Neural crest cell (in vitro differentiated cells): ENCODE results near the gene PPP1R13B. TPM values are rescaled to one million over a fixed set of nuclear protein-coding genes. Genes with fewer than 3 reads are reported as not detected.

Experiments
- DNase-seq: peaks from one replicate; pipeline ENCODE4 v3.0.0; 2021; ENCODE audit warnings: low read depth, mixed read lengths, low spot score
- H3K27ac Mint-ChIP-seq: one replicate; pipeline ENCODE4 v1.8.0; 2021; ENCODE audit warnings: mild to moderate bottlenecking, mixed read lengths; ENCODE audit not compliant: unreplicated experiment
- H3K27me3 Mint-ChIP-seq: 2 replicates; pipeline ENCODE4 v1.8.0; 2021; ENCODE audit warnings: low read depth, mild to moderate bottlenecking, mixed read lengths
- H3K36me3 Mint-ChIP-seq: 2 replicates; pipeline ENCODE4 v1.8.0; 2021; ENCODE audit warnings: low read depth, mild to moderate bottlenecking, mixed read lengths
- H3K4me1 Mint-ChIP-seq: 2 replicates; pipeline ENCODE4 v1.8.0; 2021; ENCODE audit warnings: mixed read lengths
- H3K4me3 Mint-ChIP-seq: one replicate; pipeline ENCODE4 v1.8.0; 2021; ENCODE audit warnings: mild to moderate bottlenecking, mixed read lengths
- H3K9me3 Mint-ChIP-seq: 2 replicates; pipeline ENCODE4 v1.8.0; 2021; ENCODE audit warnings: mixed read lengths
- total RNA-seq: library from RNA; stranded (reverse); gene quantifications from 2 replicates; pipeline ENCODE4 v1.2.1, GENCODE V29; 2021
- TF ChIP-seq, protein P1 (sequence below): fragments of 200-600 bp; sonication (generic); conservative IDR thresholded peaks from 2 replicates; pipeline ENCODE4 v1.5.0; 2021; ENCODE audit warnings: antibody characterized with exemption, mild to moderate bottlenecking

PPP1R13B gene
- total RNA-seq, 1 donor from 2014 or later, result 6.8 TPM

DNA sequence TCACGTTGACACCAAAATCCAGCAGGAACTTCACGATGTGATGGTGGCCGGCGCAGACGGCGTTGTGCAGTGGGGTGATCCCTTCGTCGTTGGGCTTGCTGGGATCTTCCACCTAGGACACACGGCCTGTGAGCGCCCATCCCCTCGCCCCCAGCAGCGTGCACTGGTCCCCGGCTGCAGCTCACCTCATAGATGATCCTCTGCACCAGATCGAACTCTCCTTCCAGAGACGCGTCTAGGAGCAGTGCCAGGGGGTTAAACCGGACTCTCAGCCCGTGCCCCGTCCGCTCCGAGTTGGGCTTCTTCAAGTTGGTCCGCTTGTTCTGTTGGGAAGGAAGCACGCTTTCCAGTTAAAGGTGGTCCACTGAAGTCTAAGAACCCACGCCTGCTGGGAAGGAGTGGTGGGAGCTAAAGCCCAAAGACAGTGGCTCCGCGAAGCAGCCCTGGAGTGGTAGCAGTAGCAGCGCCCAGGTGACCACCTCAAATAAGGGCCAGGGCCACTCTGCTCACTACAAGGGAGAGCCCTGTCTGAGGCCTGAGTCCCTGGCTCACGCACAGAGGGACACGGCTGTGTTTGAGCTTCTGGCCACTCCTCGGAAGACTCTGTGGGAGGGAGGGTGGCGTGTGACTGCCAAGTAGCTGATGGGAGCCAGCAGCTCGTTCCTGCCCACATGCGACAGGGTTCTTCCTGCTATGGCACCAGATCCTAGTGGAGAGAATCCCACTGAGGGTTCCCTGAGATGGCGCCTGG is 108.5 kb downstream of the PPP1R13B start:
- Mint-ChIP-seq H3K27me3 (no peaks in the 10 kb centered on the region), H3K4me3 (no peak overlapping the region), H3K9me3 (no peaks in the 10 kb centered on the region), H3K36me3 (no peaks in the 10 kb centered on the region), H3K4me1 (peaks cover 4% of the 10 kb centered on the region), H3K27ac (peak overlapping the region; percentile 50)
- TF ChIP-seq, protein P1, sequence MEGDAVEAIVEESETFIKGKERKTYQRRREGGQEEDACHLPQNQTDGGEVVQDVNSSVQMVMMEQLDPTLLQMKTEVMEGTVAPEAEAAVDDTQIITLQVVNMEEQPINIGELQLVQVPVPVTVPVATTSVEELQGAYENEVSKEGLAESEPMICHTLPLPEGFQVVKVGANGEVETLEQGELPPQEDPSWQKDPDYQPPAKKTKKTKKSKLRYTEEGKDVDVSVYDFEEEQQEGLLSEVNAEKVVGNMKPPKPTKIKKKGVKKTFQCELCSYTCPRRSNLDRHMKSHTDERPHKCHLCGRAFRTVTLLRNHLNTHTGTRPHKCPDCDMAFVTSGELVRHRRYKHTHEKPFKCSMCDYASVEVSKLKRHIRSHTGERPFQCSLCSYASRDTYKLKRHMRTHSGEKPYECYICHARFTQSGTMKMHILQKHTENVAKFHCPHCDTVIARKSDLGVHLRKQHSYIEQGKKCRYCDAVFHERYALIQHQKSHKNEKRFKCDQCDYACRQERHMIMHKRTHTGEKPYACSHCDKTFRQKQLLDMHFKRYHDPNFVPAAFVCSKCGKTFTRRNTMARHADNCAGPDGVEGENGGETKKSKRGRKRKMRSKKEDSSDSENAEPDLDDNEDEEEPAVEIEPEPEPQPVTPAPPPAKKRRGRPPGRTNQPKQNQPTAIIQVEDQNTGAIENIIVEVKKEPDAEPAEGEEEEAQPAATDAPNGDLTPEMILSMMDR, result no peak
- DNase-seq, result no peak

DNA sequence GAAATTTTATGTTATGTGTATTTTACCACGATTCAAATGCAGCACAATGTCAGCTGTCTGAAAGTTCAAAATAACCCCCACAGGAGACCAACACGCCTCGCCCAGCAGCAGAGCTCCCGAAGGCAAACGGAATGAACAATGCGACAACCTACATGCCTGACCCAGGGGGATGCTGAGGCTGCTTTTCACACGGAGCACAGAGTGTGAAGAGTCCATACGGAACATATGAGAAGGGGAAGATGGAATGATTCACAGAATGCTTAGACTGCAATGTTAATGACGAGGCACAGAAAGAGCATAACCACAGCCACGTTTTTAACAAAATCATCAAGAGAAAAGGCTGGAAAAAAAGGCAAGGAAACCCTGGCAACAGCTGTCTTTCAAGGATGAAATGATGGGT is 109.2 kb downstream of the PPP1R13B start:
- no peak overlapping the region for H3K27ac Mint-ChIP-seq
- TF ChIP-seq, protein P1, result no peak
- no peaks in the 10 kb centered on the region for H3K9me3 Mint-ChIP-seq
- no peak overlapping the region for H3K4me3 Mint-ChIP-seq
- H3K27me3 Mint-ChIP-seq, result no peaks in the 10 kb centered on the region
- H3K4me1 Mint-ChIP-seq, result peaks cover 4% of the 10 kb centered on the region
- no peaks in the 10 kb centered on the region for H3K36me3 Mint-ChIP-seq
- no peak for DNase-seq

DNA sequence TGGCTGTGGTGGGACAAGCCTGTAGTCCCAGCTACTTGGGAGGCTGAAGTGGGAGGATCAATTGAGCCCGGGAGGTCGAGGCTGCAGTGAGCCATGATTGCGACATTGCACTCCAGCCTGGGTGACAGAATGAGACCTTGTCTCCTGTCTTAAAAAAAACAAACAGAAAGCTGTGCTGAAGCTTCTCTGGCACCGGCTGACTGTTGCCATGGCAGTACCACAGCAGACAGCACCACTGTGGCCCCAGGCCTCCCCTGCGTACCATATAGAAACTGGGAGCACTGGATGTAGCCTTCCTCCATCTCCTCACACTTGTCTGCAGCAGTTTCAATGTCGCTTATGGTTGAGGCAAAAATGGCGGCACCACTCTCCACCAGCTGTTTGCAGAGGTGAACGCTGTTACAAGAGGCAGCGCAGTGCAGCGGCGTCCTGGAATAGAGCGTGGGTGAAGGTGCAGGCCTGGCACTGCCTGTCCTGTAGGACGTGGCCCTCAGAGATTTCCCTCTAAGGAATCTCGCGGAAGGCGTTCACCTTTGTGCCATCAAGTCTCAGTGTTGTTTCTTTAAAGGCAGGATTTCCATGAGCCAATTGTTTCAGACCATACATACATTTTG is 109.8 kb downstream of the PPP1R13B start:
- TF ChIP-seq, protein P1, result no peak
- Mint-ChIP-seq H3K9me3 (no peaks in the 10 kb centered on the region), H3K27me3 (no peaks in the 10 kb centered on the region)

DNA sequence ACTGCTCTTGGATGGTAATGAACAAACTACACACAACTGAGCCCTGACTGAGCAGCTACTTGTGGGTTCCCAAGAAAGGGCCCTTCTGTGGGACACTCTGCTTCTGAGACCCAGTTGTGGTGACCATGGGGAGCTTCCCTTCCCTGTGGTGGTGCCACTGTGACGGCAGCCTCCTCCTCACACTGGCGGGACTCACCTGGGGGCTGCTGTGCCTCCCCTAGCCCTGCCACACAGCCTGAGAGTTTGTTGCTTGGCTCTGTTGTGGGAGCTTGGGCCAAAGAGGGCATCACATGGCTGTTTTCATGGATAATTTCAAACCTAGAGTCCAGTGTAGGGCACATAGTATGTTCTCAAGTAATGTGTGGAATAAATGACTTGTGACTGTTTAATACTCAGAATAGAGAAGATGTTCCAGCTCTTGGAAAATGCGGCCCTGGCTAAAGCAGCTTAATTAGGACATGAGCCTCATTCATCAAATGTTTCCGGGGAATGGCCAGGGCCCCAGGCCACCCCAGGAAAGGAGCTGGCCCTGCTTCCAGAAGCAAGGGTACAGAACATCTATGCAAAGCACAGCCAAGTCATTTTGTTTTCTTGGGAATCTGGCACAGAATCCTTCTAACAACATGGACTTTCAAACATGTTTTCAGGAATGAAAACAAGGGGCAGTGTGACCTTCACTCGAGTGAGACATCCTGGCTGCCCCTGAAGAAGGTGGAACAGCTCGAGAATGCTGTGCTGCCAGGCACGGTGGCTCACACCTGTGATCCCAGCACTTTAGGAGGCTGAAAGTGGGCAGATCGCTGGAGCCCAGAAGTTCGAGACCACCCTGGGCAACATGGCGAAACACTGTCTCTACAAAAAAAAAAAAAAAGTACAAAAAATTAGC is 110.6 kb downstream of the PPP1R13B start:
- no peak for DNase-seq
- no peak overlapping the region for H3K27ac Mint-ChIP-seq
- H3K4me1 Mint-ChIP-seq, result peaks cover 4% of the 10 kb centered on the region
- TF ChIP-seq, protein P1, result no peak
- no peaks in the 10 kb centered on the region for H3K27me3 Mint-ChIP-seq
- H3K9me3 Mint-ChIP-seq, result no peaks in the 10 kb centered on the region
- H3K4me3 Mint-ChIP-seq, result no peak overlapping the region
- H3K36me3 Mint-ChIP-seq, result no peaks in the 10 kb centered on the region

More for the DNA sequence above, 109.8 kb downstream of the PPP1R13B start:
- Mint-ChIP-seq H3K27ac (no peak overlapping the region), H3K4me3 (no peak overlapping the region), H3K36me3 (no peaks in the 10 kb centered on the region), H3K4me1 (peaks cover 4% of the 10 kb centered on the region)
- DNase-seq, result no peak

DNA sequence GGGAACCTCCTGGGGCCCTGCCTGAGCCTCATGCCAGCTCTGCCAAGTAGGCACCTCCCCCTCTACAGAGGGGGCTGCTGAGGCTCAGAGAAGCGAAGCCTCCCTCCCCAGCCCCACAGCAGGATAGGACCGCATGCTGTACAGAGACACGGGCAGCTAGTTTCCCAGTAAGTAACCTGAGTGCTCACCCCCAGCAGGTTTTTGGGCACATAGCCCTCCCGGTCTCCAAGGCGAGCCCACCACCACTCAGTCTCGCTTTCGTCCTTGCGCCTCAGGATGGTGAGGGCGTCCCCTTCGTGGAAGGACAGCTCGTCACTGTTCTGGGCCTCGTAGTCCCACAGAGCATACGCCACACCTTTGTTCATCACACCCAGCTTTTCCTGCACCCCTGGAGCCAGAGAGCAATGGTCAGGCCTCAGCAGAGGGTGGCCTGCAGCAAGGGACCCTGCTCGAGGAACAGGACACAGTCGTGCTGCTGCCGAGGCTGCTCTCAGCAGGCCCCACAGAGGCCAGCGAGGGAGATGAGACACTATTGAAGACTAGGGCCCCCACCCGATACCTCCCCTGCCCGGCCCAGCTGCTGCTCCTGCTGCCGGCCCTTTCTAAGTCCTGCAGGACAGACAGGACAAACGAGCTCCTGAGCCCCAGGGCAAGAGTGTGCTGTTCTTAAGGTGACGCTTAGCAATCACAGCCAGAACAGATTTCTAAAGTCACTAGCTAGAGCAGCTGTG is 111.4 kb downstream of the PPP1R13B start:
- Mint-ChIP-seq H3K27ac (no peak overlapping the region), H3K4me3 (no peak overlapping the region), H3K27me3 (no peaks in the 10 kb centered on the region), H3K4me1 (peaks cover 4% of the 10 kb centered on the region), H3K9me3 (no peaks in the 10 kb centered on the region), H3K36me3 (no peaks in the 10 kb centered on the region)
- no peak for DNase-seq
- TF ChIP-seq, protein P1, result no peak
